RCC 7860 (cell line): Measurements from ENCODE around the gene PXDN.

ENCODE experiments used
- DNase-seq: peaks from one replicate; pipeline ENCODE4 v3.0.0-alpha.2; 2015; ENCODE audit warnings: low spot score
- FAIRE-seq: peaks from 2 replicates; lab custom pipeline; 2012; peaks lifted over from hg19 to GRCh38; lab: Jason Lieb, UNC

The PXDN gene

DNA sequence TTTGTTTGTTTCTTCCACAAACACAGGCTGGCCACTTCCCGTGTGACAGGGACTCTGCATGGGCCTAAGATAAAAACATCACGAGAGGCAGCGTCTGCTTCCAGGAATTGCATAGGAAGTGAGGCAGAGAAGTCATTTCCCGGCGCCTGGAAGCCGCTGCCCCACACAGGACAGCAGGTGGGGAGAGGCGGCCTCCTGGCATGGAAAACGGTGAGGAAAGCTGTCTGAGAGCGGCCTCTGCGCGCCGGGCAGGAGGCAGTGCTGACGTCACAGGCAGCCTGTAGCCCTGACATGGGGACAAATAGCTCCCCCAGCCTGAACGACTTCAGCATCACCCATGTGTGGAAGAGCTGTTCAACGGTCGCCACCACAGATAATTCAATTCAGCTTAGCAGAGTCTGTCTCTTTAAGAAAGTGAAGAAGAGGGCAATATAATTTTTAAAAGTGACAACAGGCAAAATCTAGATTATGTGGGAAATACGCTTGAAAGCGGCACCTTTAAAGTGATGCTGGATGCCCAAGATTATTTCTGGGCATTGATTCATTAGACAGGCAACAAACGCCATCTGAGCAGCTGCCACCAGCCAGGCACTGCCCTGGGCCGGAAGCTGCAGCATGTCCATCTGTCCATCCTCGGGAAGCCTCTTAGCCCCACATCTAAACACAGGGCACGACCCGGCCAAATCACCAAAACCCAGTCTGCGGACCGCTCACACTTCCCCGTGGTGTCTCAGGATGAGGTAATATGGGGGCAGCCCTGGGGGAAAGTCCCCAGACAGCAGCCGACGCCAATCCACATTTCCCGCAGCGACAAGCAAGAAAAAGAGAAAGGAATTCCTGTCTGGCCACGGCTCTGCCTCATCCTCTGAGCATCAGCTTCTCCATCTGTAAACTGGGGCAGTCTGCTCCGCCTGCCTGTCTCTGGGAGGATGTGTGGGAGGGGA lies 138.9 kb downstream of the PXDN start:
- DNase-seq (peak; percentile 94), FAIRE-seq (peak; percentile 72)

DNA sequence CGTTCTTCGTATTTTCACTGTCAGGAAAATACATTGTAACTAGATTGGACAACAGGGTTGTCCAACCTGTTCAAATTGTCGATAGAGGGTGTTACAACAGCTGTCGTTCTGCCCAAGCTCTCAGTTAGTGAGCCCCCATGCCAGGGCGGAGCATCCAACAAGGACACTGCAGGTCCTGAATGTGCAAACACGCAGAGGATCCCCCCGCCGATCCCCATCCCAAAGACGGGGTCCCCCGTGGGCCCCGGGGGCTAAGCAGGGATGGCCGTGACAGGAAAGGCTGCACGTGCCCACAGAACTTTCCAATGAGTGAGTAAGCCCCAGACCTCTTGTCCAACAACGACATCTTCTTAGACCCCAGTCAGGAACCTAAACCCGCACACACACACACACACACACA lies 140.8 kb downstream of the PXDN start:
- FAIRE-seq (no peak), DNase-seq (no peak)

DNA sequence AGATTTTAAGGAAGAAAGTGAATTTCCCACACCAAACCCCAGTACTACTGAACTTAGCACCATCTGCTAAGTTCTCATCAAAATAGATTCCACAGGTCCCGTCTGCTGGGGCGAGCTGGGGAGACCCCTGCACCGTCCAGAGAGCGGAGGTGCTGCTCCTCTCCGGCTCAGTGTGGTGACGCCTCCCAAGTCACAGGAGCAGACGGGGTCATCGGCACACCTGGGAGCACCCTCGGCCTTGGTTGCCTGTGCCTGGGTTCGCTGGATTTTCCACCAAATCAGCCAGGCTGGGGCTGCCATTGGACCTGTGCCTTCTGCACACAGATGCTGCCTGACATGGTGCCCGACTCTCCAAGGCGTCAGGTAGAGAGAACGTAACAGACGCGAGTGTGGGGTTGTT lies 141.3 kb downstream of the PXDN start:
- FAIRE-seq: no peak
- DNase-seq: no peak

DNA sequence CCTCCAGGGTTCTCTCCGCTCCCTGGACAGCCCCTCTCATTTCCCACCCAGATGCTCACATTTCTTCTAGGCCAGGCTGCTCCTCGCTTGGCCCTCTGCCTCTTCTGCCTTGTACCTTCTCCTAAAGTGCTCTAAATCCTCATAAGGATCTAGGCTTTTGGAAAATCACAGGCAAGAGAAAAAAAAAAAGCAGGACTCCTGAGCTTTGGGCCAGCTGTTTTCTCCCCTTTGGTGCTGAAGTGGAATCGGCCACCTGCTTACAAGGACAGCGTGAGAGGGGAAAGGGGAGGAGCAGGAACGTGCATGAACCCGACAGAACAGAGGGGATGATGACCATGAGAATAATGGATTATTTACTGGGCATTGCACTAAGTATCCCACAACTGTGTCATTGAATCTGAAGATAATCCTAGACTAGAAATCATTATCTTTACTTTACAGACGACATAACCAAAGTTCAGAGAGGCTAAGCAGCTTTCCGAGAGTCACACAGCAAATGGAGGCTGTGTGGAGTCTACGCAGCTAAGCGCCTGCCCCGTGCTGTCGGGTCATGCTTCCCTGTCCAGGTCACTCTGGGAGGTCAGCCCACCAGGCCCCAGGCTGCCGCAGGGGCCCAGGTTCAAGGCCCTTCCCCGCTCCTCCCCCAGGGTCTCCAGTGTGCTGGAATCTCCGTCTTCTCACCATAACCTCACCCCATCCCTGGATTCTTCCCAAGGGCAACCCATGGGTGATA lies 141.9 kb downstream of the PXDN start:
- DNase-seq (no peak), FAIRE-seq (no peak)

DNA sequence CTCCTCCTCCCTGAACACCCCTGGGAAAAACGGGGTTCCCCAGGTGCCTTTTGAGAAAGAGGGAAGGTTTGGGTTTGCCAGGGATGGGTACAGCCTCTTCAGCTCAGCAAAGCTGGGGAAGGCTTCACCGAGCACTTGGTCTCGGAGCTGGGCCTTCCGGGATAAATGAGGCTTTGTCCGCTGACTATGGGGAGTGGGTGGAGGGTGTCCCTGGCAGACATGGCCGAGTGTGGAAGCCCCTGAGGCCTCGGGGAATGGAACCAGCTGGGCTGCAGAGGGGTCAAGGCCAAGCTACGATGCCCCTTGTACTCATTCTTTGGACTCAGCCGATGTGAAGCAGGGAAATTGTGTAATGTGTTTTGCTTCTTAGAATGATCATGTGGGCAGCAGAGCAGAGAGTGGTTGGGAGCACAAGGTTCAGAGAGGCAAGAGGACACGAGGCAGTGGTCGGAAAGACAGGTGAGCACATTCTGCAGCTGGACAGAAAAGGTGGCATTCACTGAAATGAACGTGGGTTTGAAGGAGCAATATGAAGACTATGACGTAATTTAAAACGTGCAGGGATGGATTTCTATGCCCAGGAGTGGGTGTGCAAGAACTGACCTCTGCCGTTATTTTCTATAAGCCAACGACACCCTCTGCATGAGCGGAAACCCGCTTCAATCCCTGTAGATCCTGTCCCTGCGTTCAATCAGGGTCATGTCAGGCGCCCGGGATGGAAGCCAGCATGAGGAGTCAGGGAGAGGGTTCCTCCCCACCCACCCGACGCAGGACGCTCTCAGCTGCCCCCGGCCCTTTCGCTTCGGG lies 142.6 kb downstream of the PXDN start:
- FAIRE-seq (no peak), DNase-seq (no peak)

DNA sequence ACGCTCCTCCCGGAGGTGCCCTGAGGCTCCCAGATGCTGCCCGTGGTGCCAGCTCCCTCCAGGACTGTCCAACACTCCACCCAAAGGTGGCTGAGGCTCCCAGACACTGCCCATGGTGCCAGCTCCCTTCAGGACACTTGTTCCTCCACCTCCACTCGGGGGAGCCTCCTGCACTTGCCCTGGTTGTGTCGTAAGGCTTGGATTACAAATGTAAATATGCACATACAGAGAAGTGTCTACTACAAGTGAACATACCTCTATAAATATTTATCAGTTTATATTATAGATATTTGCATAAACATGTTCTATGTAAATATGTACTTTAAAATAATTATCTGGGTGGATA lies 143.3 kb downstream of the PXDN start:
- DNase-seq: no peak
- no peak for FAIRE-seq

DNA sequence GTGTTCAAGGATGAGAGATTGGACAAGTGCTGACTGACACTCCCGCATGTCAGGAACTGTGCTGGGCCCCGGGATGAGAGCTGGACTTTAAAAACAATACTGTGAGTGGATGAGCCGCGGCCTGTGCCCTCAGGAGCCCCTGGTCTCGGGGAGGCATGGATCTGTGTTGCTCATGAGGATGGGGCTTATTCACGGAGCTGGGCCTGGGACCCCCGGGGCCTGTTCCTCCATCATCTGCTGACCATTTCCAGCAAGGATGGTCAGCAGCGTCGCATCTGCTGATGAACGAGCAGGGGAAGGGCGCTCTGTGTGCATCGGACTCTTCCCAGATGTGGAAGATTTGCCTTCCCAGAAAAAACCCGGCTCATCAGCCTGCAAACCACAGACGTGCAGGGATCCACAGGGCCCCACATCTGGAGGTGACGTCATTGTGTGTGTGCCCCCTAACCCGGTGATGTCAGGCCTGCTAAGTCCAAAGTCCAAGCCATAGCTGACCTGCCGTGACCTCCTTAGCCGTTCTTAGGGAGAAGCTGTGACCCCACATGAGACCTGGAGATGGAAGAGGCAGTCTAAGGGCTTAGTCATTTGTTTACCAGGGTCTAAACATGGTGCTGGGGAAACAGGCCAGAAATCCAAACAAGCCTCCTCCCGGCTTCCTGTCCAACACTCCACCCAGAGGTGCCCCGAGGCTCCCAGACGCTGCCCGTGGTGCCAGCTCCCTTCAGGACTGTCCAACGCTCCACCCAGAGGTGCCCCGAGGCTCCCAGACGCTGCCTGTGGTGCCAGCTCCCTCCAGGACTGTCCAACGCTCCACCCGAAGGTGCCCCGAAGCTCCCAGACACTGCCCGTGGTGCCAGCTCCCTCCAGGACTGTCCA lies 143.9 kb downstream of the PXDN start:
- no peak for DNase-seq
- no peak for FAIRE-seq

DNA sequence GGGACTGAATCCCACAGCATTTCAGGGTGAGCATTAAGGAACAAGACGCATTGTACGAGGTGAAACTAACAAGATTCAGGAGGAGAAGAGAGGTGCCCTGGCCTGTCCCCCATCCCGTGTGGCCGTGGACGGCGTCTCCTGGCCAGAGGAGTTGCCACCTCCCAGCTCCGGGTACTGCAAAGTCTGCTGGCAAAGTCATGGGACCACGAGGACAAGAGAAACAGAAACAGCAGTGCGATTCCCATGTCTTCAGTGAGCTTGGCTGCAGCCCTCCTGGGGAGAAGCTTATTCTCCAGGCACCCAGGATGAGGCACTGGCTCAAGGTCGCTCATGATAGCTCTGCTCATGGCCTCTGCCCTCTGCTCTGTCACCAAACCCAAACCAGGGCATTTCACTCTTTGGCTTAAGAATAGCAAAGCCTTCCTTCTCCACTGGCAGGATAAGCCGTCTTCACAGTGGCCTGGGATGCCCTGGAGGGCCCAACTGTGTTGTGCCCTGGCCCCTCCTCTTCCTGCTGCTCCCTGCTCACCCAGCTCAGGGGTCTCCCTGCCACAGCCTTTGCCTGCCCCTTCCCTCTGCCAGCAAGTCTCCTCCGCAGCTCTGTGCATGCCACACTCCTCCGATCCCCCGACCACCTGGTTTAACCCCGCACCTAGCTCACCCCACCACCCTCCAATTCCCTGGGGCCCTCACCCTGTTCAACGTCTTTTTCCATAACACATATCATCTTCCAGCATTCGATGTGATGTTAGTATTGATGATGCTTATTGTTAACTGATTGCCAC lies 144.8 kb downstream of the PXDN start:
- DNase-seq (no peak), FAIRE-seq (no peak)

DNA sequence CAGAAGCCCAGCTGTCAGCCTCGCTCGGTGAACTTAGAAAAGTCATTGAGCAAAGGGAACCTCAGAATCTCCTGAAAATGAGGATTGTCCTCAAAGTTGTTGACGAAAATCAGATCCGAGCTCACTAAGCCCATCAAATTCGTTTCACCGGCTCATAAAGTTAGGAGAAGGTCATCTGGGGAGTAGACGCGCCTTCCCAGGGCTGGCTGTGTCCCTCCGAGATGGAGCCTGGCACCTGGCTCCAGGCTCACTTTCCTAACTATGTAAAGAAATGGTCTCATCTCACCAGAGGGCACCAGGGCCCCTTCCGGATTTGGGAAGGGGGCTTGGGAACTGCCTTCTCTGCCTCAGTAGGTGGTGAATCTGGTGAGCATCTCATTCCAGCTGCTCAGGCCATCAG lies 145.5 kb downstream of the PXDN start:
- FAIRE-seq (no peak), DNase-seq (no peak)

DNA sequence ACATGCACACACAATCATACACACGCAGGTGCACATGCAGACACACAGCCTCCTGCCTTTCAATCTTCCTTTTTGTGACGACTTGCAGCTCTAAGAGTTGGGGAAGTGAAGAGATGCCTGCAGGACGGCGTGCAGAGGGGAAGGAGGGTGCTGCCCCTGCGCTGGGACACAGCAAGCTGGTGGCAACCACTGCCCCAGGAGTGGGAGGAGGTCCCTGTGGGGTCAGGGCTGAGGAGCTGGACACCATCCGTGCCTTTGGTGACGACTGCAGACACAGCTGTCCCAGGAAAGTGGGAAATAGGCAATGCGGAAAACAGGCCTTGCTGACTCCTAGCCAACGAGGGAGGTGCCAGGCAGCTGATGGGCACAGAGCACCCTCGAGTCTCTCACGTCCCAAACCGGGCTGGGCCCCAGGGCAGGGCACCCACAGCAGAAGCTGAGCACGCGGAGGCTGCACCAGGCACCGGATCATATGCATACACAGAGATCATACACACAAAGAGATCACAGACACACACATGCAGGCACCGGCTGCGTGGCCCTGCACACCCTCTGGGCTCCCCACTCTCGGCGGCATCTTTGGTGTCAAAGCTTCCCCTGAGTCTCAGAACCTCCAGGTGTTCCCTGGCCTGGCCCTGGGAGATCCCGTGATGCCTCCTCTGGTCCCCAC lies 146.1 kb downstream of the PXDN start:
- FAIRE-seq (no peak), DNase-seq (no peak)

DNA sequence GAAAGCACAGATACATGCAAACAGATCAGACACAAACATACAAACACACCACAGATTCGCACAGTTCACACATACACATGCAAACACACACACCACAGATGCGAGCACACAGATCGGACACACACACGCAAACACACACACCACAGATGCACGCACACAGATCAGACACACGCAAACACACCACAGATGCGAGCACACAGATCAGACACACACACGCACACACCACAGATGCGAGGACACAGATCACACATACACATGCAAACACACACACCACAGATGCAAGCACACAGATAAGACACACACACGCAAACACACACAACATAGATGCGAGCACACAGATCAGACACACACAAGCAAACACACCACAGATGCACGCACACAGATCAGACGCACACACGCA lies 149.0 kb downstream of the PXDN start:
- FAIRE-seq (no peak), DNase-seq (no peak)

DNA sequence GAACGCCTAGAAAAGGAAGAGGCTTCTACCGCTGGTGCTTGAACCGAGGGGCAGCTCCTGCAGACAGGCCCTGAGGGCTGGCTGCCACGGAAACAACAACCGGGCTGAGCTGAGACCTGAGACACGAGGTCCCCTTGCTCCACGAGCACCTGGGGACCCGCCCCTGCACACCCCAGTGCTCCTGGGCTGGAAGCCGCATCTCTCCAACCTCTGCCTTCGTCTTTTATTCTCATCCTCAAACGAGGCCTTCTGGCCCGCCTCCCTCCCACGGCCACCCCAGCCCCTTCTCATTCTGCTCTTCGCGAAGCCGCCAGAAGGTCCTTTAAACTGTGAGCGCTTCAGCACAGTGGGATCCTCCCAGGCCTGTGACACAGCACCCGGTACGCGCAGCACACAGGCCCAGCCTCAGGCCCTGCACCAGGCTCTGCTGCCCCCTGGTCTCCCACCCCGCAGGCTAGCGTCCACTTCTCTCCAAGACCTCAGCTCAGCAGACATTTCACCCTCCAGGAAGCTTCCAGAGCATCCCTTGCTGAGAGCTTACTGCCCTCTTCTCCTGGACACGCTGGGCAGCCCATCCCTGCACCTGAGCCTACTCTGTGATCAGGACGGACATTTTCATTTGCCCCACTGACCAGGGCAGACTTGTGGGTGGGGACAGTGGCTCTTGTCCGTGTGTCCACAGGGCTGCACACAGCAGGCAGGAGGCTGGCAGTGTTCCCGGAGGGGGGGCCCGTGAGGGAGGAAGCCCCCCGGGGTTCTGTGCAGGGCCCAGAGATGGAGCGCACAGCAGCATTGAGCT lies 149.7 kb downstream of the PXDN start:
- FAIRE-seq (no peak), DNase-seq (no peak)

DNA sequence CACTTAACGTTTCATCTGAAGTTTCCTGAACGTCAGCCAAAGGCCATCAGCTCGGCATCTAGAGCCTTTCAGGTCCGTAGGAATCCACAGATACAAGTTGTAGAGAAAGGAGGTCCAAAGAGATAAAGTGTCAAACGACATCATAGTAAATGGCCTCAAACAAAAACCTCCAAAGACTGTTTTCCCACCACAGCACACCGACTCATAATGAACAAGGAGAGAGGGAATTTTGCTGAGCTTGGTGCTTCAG lies 150.3 kb downstream of the PXDN start:
- FAIRE-seq: no peak
- DNase-seq: no peak

DNA sequence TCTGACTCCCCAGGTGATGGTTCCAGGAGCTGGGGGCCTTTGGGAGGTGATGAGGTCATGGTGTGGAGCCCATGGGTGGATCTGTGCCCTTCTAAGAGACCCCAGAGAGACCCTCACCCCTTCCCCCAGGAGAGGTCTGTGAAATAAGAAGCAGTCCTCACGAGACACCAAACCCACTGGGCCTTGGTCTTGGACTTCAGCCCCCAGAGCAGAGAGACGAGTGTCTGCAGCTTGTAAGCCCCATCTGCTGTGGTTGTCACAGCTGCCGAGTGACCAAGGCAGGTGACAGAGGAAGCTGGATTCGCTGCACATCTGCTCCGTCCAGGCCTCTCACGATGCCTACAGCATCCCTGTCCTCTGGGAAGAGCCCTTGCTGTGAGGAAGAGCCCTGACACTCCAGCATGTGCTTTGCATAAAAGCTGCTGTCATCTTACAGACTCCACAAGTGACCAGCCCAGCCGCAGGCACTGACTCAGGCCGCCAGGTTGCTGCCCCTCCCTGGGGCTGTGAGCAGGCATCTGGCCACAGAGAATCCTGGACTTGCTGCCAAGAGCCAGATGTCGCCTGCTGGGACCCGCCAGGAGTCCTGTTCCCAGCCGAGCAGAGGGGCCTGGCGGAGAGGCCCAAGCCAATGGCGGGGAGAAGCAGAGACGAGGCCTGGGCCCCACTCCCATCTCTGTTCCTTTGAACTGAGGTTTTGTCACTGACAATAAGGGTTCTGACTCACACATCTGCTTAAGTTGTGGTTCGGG lies 150.8 kb downstream of the PXDN start:
- peak; percentile 88 for FAIRE-seq
- peak; percentile 88 for DNase-seq

DNA sequence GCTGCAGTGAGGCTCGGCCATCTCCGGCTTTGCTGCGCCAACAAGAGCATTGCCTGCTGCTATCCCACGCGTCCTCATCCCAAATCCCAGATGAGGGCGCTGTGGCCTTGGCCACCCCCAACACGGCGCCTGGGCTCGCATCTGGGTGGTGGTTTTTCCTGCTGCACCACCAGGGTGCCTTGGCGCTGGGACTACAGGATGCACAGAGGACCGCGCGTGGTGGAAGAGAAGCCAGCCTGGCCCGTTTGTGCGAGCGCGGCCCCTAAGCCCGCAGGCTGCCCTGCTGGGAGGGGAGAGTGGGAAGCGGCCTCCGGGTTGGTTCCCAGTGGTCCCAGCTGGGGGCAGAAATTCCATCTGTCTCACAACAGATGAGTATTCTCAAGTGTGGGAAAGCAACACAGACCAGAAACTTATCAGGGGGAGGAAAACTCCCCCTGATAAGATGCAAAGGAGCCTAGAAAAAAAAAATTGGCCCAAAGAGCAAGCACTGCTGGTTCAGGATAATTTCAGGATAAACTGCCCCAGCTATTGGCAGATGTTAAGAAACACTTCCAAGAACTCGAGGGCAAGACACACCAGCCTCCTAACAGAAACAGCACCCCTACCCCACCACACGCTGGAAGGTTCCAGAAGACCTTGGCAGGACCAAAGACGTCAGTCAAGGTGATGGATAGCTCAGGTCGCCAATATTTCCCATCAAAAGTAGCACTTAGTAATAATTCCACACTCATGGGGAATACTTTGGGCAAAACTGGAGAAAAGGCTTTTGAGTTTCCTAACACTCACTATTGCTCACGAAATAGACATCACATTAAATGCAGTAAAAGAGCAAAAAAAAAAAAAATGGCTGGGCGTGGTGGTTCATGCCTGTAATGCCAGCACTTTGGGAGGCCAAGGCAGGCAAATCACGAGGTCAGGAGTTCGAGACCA lies 152.1 kb downstream of the PXDN start:
- no peak for FAIRE-seq
- DNase-seq: no peak

DNA sequence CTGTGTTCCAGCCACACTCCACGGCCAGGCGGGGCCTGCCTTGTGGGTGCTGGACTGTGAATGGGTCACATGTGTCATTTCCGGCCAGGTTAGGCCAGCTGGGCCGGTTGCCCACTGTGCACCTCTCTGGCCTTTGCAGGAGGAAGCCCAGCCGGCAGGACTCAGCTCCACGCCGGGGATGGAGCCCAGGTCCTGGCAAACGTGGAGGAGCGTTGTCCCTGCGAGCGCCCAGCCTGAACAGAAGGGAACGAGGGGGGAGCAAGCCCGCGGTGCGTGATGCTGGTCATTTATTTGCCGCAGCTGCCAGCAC lies 152.9 kb downstream of the PXDN start:
- FAIRE-seq (no peak), DNase-seq (no peak)
